Loucy (cell line): ENCODE measurements around the gene SPDEF.

Experiments
- H2AFZ ChIP-seq: fragments of 200-600 bp; sonication (generic); 2 replicates; pipeline ENCODE4 v1.6.0; 2016; ENCODE audit warnings: antibody characterized with exemption, mild to moderate bottlenecking, low read length, moderate library complexity
- H3F3A ChIP-seq: fragments of 200-600 bp; 2 replicates; pipeline ENCODE4 v1.6.0; 2016; ENCODE audit warnings: antibody characterized with exemption, low read depth, mild to moderate bottlenecking
- H3K27me3 ChIP-seq: fragments of 200-600 bp; sonication (generic); 2 replicates; pipeline ENCODE4 v1.6.1; 2014; ENCODE audit warnings: low read length, mild to moderate bottlenecking; ENCODE audit not compliant: insufficient read depth, poor library complexity, severe bottlenecking
- H3K36me3 ChIP-seq: fragments of 200-600 bp; sonication (generic); 2 replicates; pipeline ENCODE4 v1.6.1; 2016; ENCODE audit warnings: low read length; ENCODE audit not compliant: insufficient read depth
- H3K4me1 ChIP-seq: fragments of 200-600 bp; sonication (generic); 2 replicates; pipeline ENCODE4 v1.5.1; 2014; ENCODE audit warnings: low read length, mild to moderate bottlenecking; ENCODE audit not compliant: insufficient read depth, poor library complexity, severe bottlenecking
- H3K4me2 ChIP-seq: fragments of 200-600 bp; sonication (generic); 2 replicates; pipeline ENCODE4 v1.6.0; 2014; ENCODE audit warnings: antibody characterized with exemption, low read length, low read depth, mild to moderate bottlenecking; ENCODE audit not compliant: poor library complexity, severe bottlenecking
- H3K4me3 ChIP-seq: fragments of 200-600 bp; sonication (generic); 2 replicates; pipeline ENCODE4 v1.5.1; 2014; ENCODE audit warnings: low read length, mild to moderate bottlenecking, mixed read lengths; ENCODE audit not compliant: poor library complexity, severe bottlenecking
- H3K79me2 ChIP-seq: fragments of 200-600 bp; sonication (generic); 2 replicates; pipeline ENCODE4 v1.6.1; 2014; ENCODE audit warnings: low read length; ENCODE audit not compliant: insufficient read depth
- H3K9ac ChIP-seq: fragments of 200-600 bp; sonication (generic); 2 replicates; pipeline ENCODE4 v1.6.0; 2014; ENCODE audit warnings: mild to moderate bottlenecking, low read depth, low read length, moderate library complexity; ENCODE audit not compliant: poor library complexity, severe bottlenecking
- H3K9me2 ChIP-seq: fragments of 200-600 bp; sonication (generic); replicated peaks from 2 replicates; pipeline ENCODE4 v1.6.1; 2016; ENCODE audit warnings: low read depth, low read length, mixed read lengths
- H3K9me3 ChIP-seq: fragments of 200-600 bp; sonication (generic); 2 replicates; pipeline ENCODE4 v1.6.1; 2014; ENCODE audit warnings: mild to moderate bottlenecking, antibody characterized with exemption, low read length, low read depth; ENCODE audit not compliant: insufficient read depth
- H4K20me1 ChIP-seq: fragments of 200-600 bp; sonication (generic); 2 replicates; pipeline ENCODE4 v1.6.0; 2014; ENCODE audit warnings: antibody characterized with exemption, low read length, mild to moderate bottlenecking; ENCODE audit not compliant: insufficient read depth, poor library complexity, severe bottlenecking
- EZH2phosphoT487 ChIP-seq: fragments of 200-600 bp; IDR thresholded peaks from 2 replicates; pipeline ENCODE4 v1.6.1; 2018; ENCODE audit warnings: antibody characterized with exemption, mild to moderate bottlenecking, moderate library complexity, borderline replicate concordance
- TF ChIP-seq, protein P1 (sequence below): fragments of 200-600 bp; sonication (generic); conservative IDR thresholded peaks from 2 replicates; pipeline ENCODE4 v1.5.1; 2014; ENCODE audit warnings: mild to moderate bottlenecking, antibody characterized with exemption, low read length

The SPDEF gene

DNA sequence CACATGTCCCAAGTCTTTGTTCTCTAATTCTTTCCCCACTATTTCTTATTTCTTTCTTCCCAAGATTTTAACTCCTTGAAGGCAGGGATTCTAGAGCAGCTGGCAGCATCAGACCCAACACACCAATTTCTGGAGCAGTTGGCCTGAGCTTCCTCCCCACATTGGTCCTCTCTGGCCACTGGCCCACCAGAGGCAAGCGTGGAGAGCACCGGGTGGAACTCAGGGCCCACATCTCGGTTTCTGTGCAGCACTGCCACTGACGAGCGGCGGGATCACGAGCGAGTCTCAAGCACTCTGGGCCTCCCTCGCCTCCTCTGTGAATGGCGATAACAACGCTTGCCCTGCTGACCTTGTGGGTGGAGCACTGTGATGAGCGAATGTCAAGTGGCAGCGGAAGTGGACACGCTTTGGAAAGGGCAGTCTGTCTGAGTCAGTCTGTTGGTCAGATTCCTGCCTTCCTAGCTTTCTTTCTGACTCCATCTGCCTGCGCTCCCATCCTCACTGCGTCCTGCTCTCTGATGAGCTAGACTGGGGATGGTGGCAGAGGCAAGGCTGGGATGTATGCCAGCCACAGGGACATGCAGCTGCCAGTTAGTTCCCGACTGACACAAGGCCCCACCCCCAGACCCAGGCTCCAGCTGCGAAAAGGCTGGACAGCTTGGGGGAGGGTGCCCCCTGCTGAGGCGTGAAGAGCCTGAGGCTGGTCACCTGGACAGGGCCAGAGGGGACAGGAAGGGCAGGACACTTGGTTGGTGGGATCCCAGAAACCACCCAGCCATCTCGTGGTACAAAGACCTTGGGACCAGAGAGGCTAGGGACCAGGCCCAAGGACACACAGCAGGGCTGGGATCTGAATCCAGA, 4.5 kb upstream of the SPDEF start:
- Histone ChIP-seq H3K9me3 (no peaks in the 10 kb centered on the region), H3K9me2 (no peaks in the 10 kb centered on the region), H3K36me3 (no peaks in the 10 kb centered on the region), H3K4me3 (no peak overlapping the region), H3K27me3 (no peaks in the 10 kb centered on the region), H3K9ac (no peak overlapping the region), H4K20me1 (no peaks in the 10 kb centered on the region), H2AFZ (no peak overlapping the region), H3K79me2 (no peaks in the 10 kb centered on the region), H3K4me2 (no peak overlapping the region), H3F3A (no peaks in the 10 kb centered on the region), H3K4me1 (no peaks in the 10 kb centered on the region)
- no peak for TF ChIP-seq EZH2phosphoT487
- TF ChIP-seq, protein P1, sequence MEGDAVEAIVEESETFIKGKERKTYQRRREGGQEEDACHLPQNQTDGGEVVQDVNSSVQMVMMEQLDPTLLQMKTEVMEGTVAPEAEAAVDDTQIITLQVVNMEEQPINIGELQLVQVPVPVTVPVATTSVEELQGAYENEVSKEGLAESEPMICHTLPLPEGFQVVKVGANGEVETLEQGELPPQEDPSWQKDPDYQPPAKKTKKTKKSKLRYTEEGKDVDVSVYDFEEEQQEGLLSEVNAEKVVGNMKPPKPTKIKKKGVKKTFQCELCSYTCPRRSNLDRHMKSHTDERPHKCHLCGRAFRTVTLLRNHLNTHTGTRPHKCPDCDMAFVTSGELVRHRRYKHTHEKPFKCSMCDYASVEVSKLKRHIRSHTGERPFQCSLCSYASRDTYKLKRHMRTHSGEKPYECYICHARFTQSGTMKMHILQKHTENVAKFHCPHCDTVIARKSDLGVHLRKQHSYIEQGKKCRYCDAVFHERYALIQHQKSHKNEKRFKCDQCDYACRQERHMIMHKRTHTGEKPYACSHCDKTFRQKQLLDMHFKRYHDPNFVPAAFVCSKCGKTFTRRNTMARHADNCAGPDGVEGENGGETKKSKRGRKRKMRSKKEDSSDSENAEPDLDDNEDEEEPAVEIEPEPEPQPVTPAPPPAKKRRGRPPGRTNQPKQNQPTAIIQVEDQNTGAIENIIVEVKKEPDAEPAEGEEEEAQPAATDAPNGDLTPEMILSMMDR: no peak; the same call in 1 of the 2 replicates

DNA sequence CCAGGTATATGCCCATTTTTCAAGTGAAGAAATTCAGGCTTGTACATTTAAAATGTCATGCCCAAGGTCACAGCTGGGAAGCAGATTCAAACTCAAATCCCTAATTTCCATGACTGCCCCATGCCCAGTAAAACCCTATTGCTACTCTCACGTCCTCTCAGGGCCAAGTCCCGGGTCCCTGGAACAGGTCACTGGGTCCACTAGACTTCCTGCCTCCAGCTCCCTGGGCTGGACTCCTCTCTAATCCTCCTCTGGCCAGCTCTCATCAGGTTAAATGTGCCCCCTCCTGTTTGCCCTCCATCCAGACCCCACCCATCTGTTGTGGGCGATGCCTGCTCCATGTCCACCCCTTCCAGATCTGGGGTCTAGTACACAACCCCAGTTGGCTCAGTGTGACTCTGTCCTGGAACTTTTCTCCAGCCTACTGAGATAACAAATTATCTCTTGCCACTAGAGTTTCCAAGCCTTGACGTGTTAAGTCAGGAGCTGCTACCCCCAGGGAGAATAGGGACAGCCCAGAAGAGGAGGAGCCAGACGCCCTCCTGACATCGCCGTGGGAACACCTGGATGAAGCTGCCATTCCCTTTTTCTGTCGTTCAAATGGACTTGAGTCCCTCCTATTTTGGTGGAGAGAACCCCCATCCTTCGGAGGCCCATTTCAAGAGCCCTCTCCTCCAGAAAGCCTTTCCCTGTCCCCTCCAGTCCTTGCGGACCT, 3.7 kb upstream of the SPDEF start:
- TF ChIP-seq, protein P1: no peak
- TF ChIP-seq EZH2phosphoT487: no peak
- Histone ChIP-seq H3F3A (no peaks in the 10 kb centered on the region), H3K4me1 (no peaks in the 10 kb centered on the region), H3K36me3 (no peaks in the 10 kb centered on the region), H3K4me3 (no peak overlapping the region), H3K79me2 (no peaks in the 10 kb centered on the region), H3K9me3 (no peaks in the 10 kb centered on the region), H4K20me1 (no peaks in the 10 kb centered on the region), H2AFZ (no peak overlapping the region), H3K4me2 (no peak overlapping the region), H3K9ac (no peak overlapping the region), H3K27me3 (no peaks in the 10 kb centered on the region), H3K9me2 (no peaks in the 10 kb centered on the region)

DNA sequence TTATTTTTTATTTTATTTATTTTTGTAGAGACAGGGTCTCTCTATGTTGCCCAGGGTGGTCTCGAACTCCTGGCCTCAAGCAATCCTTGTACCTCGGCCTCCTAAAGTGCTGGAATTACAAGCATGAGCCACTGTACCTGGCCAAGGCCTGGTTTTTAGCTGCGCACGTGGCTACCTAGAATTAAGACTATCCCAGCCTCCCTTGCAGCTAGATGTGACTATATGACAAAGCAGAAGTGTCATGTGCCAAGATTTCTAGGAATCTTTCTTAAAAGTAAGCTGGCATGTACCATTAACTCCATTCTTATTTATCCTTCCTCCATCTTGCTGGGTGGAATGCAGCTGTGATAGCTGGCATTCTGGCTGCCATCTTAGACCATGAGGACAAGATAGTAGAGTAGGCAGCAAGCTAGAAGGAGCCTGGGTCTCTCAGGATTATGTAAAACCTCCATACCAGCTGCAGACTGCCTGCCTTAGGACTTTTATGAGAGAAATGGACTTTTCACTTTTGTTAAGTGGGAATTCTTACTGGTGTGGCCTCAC, 2.1 kb upstream of the SPDEF start:
- TF ChIP-seq, protein P1: no peak
- TF ChIP-seq EZH2phosphoT487: no peak
- no peak overlapping the region for H3K4me3 ChIP-seq
- H3K4me1 ChIP-seq: peaks cover 5% of the 10 kb centered on the region
- no peak overlapping the region for H3K4me2 ChIP-seq
- H3K9me2 ChIP-seq: no peaks in the 10 kb centered on the region
- H3F3A ChIP-seq: no peaks in the 10 kb centered on the region
- no peaks in the 10 kb centered on the region for H4K20me1 ChIP-seq
- no peaks in the 10 kb centered on the region for H3K9me3 ChIP-seq
- H3K27me3 ChIP-seq: no peaks in the 10 kb centered on the region
- H3K9ac ChIP-seq: no peak overlapping the region
- no peaks in the 10 kb centered on the region for H3K36me3 ChIP-seq
- no peaks in the 10 kb centered on the region for H3K79me2 ChIP-seq
- H2AFZ ChIP-seq: no peak overlapping the region
